ENCODE results near the gene IFITM2.

IFITM2 gene

DNA sequence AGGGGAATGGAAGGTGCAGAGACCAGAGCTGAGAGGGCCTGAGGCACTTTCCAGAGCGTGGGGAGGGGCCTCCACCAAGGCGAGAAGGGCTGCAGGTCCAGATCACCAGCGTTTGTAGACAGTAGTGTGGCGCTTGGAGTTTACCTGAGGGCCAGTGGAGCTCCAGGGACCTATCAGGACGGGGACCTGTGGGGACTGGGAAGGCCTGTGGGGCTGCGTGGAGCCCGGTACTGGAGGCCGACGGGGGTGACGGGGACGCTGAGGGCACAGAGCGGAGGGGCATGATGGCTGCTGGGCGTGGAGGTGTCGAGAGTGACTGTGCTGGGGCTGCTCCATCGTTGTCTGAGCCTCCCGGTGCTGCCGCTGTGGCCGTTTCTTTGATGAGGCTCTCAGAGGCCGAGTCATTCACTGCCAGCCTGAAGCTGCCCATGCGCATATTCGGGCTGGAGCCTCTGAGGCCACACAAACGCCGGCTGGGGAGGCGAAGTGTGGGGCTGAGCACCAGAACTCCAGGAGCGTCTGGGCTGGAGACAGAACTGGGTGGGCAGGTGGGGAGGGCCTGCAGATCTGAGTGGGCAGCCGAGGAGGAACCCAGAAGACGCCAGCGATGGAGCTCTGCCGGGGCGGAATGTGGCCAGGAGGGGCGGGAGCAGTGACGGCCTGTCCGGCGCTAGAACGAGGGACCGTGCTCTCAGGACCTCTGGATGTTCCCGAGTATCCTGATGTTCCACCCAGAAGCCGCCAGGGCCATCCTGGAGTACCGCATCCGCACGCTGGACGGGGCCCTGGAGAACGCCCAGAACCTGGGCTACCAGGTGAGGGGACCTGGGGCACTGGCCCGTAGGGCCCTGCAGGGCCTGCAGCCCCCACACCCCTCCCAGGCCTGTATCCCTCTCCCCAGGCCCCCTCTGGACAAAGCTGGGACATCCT, 16.1 kb upstream of the IFITM2 start:
- no peak overlapping the region for H3K4me3 ChIP-seq (ENCODE audit: low read length)
- TF ChIP-seq, protein P1, sequence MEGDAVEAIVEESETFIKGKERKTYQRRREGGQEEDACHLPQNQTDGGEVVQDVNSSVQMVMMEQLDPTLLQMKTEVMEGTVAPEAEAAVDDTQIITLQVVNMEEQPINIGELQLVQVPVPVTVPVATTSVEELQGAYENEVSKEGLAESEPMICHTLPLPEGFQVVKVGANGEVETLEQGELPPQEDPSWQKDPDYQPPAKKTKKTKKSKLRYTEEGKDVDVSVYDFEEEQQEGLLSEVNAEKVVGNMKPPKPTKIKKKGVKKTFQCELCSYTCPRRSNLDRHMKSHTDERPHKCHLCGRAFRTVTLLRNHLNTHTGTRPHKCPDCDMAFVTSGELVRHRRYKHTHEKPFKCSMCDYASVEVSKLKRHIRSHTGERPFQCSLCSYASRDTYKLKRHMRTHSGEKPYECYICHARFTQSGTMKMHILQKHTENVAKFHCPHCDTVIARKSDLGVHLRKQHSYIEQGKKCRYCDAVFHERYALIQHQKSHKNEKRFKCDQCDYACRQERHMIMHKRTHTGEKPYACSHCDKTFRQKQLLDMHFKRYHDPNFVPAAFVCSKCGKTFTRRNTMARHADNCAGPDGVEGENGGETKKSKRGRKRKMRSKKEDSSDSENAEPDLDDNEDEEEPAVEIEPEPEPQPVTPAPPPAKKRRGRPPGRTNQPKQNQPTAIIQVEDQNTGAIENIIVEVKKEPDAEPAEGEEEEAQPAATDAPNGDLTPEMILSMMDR (conservative IDR thresholded peaks at IDR 0.05; ENCODE audit: low read depth, low read length): no peak
- DNase-seq (ENCODE audit: low read depth): no peak

DNA sequence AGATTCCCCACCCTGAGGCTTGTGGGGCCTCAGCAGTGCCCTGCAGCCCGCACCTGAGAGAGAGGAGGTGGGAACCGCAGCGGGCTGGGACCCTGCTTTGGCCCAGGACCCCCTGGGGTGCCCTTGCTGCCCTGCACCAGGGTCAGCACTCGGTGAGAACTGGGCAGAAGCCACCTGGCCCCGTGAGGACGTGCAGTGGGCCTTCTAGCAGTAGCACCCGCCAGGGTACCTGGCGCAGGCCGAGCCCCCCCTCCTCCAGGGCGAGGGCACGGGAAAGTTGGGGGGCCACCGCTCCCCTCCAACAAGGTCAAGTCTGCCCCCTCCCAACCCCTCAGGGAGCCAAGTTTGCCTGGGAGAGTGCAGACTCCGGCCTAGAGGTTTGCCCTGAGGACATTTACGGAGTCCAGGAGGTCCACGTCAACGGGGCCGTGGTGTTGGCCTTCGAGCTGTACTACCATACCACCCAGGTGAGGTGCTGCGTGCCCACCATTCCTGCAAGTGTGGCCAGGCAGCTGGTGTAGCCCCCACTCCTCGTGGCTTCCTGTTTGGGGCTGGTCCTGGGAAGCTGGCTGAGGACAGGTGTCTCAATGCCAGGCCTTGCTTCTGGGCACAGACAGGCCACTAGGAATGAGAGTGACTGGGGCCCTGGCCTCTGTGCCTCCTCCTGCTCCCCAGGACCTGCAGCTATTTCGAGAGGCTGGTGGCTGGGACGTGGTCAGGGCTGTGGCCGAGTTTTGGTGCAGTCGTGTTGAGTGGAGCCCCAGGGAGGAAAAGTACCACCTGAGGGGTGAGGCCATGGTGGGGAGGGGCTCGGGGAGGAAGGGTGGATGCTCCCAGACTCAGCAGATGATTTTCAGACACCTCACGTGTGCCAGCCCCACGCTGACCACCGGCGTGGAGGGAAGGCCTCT, 15.2 kb upstream of the IFITM2 start:
- no peak overlapping the region for H3K4me3 ChIP-seq (ENCODE audit: low read length)
- DNase-seq (ENCODE audit: low read depth): no peak

GRCh38 chr11:293271-293851, 14.3 kb upstream of the IFITM2 start:
- DNase-seq (ENCODE audit: low read depth): no peak
- no peak overlapping the region for H3K4me3 ChIP-seq (ENCODE audit: low read length)
- TF ChIP-seq, protein P1 (conservative IDR thresholded peaks at IDR 0.05; ENCODE audit: low read depth, low read length): no peak

More for the DNA sequence above, 15.2 kb upstream of the IFITM2 start:
- TF ChIP-seq, protein P1 (conservative IDR thresholded peaks at IDR 0.05; ENCODE audit: low read depth, low read length): no peak

DNA sequence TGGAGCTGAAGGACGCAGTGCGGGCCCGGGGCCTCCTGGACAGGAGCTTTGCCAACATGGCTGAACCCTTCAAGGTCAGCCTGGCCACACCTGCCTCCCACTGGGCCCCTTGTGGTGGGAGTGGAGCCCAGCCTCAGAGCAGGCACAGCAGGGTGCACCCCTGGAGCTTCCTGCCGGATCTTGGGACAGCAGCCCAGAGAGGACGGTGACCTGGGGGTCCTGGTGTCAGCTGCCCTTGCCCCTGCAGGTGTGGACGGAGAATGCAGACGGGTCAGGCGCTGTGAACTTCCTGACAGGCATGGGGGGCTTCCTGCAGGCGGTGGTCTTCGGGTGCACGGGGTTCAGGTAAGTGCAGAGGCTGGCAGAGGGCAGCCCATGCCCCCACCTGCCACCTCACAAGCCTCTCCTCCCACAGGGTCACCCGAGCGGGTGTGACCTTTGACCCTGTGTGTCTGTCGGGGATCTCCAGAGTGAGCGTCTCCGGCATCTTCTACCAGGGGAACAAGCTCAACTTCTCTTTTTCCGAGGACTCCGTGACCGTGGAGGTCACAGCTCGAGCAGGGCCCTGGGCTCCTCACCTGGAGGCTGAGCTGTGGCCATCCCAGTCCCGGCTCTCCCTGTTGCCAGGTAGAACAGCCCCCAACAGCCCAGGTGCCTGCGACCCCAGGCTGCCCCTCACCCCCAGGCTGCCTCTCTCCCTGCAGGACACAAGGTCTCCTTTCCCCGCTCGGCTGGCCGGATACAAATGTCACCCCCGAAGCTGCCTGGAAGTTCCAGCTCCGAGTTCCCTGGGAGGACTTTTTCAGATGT, 13.6 kb upstream of the IFITM2 start:
- no peak for DNase-seq (ENCODE audit: low read depth)
- TF ChIP-seq, protein P1 (conservative IDR thresholded peaks at IDR 0.05; ENCODE audit: low read depth, low read length): no peak
- no peak overlapping the region for H3K4me3 ChIP-seq (ENCODE audit: low read length)

GRCh38 chr11:294780-295179, 12.8 kb upstream of the IFITM2 start:
- TF ChIP-seq, protein P1 (conservative IDR thresholded peaks at IDR 0.05; ENCODE audit: low read depth, low read length): no peak
- H3K4me3 ChIP-seq (ENCODE audit: low read length): no peak overlapping the region
- DNase-seq (ENCODE audit: low read depth): no peak

All from retinal pigment epithelial cell (primary cell).